Cortex of kidney (tissue), 1 donor: ENCODE measurements around the gene LIAS.
"Not testable (repeated sequence)": the region's sequence is repeated elsewhere in the genome, so short reads cannot be mapped to it uniquely, and the experiment has no call there.

ENCODE experiments used
- DNase-seq: peaks from one replicate; lab custom pipeline; 2025; lab: John Stamatoyannopoulos, UW

LIAS gene

GRCh38 chr4:39458505-39459300 is at the start of gene LIAS, which contains the start of gene RPL9:
LIAS (plus strand) TSS chr4:39459056; CDS start chr4:39459118, 62 bp downstream.
RPL9 (minus strand) TSS chr4:39458922; CDS start chr4:39458439, 483 bp downstream.
- peak; percentile 11 for DNase-seq

DNA sequence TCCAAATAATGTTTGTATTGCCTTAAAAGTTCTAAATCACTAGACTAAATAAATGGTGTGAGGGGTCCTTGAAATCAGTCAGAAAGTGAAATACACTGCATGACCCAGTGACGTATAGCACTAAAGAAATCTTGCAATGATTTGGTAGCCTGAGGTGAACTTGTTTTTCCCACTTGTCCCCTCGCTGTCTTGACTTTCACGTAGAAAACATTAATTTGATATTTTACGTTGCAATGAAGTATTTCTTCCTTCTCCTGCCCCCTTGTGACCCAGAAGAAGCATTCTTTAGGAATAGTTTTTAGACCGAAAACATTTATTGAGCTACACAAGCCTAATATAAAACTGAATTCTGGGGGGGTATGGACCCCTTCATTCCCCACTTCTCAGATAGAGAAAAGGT is 48.4 kb upstream of the LIAS start:
- DNase-seq = no peak

- not testable (repeated sequence) for DNase-seq
Measured at GRCh38 chr4:39411561-39411960, 47.3 kb upstream of the LIAS start.

DNA sequence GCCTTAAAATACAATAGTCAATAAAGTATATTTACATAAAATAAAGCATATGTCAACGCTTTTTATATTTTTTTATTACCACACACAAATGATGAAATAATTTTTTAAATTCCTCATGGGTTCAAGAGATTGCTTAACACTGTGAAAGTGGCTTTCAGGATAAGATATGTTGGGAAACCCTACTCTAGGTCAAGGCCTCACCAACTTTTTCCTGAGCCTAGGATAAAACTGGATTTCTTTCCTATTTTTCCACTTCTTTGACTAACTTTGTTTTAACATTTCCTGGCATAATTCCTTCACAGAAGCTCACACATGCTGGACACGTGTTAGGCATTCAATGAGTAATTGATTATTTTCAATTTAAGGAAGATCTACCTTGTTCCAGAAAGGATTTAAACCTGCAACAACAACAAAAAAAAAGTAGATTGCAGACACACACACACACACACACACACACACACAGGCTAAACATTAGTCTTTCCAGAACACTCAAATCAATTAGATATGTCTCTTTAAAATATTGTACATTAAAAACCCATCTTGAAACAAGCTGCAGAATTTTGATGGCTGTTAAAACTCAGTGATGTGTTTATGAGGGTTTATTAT is 43.1 kb upstream of the LIAS start:
- no peak for DNase-seq

GRCh38 chr4:39422247-39422646 is 36.6 kb upstream of the LIAS start:
- no peak for DNase-seq

DNA sequence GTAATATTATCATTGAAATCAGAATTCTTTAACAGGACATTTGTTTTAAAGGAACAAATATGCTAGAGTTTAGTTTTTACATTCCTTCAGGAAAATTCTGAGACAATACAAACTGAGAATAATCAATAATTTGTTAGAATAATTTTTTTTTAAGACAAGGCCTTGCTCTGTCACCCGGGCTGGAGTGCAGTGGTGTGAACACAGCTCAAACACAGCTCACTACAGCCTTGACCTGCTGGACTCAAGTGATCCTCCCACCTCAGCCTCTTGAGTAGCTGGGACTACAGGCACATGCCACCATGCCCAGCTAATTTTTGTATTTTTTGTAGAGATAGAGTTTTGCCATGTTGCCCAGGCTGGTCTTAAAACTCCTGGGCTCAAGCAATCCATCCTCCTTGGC is 33.6 kb upstream of the LIAS start:
- DNase-seq = not testable (repeated sequence)

DNA sequence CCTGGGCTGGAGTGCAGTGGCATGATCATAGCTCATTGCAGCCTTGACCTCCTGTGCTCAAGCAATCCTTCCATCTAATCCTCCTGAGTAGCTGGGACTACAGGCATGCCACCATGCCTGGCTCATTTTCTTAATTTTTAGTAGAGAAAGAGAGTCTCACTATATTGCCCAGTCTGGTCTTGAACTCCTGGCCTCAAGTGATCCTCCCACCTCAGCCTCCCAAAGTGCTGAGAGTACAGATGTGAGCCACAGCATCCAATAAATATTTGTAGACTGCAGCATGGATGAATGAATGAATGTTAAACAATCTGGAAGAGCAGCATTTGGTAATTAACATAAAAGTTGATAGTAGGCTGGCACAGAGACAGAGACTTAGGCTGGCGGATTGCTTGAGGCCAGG is 32.1 kb upstream of the LIAS start:
- DNase-seq = no peak

- no peak for DNase-seq
Measured at GRCh38 chr4:39427520-39428114, 31.2 kb upstream of the LIAS start.

DNA sequence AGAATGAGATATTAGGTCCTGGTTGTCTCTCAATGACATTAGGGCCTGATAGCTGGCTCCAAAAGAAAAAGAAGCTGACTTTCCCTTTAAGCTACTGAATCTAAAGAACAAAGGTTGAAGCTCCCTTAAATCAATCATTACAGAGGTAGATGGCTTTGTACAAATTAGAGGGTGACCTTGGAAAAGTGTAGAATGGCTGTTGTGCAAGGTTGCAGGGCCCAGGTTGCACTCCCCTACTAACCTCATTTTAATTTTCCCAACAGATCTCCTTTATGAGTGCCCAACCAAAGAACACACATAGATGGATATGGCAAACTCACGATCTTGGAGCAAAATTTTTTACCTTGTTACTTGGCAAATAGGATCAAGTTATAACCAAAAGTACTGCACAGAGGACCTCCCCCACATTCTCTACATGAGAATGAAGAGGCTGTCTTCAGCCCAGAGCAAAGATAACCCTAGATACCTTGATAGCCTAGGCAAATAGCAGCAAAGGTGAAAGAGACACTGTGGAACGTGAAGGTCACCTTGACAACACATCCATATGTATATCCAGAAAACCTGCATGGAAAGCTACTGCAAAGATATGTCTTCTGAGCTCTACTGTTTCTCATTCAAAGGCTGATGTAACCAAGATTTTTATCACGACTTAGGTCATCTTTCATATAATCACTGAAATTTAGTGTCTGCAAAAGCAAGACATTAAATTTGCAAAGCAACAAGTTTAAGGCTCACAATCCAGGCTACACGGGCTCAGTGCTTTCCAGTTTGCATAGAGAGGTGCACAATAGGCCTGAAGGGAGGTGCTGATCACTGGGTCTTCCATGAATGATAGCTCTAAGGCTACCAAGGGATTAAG is 29.2 kb upstream of the LIAS start:
- DNase-seq = no peak

DNA sequence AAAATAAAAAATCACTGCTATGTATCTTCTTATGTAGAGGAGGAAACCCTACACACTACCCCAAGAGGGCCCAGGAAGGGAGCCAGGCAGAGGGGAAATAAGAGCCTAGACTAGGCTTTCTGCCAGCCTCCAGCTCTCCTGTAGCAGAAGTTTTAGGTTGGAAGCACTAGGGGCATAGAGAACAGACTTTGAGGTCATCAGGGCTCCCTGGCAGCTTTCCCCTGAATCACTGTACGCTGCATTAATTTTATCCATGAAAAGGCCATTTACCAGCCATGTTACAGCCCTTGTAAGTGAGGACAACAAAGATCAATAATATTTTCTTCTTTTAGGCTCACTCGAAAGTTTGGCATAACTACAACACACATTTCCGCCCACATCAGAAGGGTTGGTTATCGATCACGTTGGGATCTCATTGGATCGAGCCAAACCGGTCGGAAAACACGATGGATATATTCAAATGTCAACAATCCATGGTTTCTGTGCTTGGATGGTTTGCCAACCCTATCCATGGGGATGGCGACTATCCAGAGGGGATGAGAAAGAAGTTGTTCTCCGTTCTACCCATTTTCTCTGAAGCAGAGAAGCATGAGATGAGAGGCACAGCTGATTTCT is 24.9 kb upstream of the LIAS start:
- no peak for DNase-seq

- no peak for DNase-seq
Measured at GRCh38 chr4:39435659-39436563, 22.9 kb upstream of the LIAS start.

- no peak for DNase-seq
Measured at GRCh38 chr4:39441593-39441992, 17.3 kb upstream of the LIAS start.

- no peak for DNase-seq
Measured at GRCh38 chr4:39442998-39443397, 15.9 kb upstream of the LIAS start.

DNA sequence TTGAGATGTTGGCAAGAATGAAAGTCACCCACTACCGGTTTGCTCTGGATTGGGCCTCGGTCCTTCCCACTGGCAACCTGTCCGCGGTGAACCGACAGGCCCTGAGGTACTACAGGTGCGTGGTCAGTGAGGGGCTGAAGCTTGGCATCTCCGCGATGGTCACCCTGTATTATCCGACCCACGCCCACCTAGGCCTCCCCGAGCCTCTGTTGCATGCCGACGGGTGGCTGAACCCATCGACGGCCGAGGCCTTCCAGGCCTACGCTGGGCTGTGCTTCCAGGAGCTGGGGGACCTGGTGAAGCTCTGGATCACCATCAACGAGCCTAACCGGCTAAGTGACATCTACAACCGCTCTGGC is 12.4 kb upstream of the LIAS start:
- no peak for DNase-seq

DNA sequence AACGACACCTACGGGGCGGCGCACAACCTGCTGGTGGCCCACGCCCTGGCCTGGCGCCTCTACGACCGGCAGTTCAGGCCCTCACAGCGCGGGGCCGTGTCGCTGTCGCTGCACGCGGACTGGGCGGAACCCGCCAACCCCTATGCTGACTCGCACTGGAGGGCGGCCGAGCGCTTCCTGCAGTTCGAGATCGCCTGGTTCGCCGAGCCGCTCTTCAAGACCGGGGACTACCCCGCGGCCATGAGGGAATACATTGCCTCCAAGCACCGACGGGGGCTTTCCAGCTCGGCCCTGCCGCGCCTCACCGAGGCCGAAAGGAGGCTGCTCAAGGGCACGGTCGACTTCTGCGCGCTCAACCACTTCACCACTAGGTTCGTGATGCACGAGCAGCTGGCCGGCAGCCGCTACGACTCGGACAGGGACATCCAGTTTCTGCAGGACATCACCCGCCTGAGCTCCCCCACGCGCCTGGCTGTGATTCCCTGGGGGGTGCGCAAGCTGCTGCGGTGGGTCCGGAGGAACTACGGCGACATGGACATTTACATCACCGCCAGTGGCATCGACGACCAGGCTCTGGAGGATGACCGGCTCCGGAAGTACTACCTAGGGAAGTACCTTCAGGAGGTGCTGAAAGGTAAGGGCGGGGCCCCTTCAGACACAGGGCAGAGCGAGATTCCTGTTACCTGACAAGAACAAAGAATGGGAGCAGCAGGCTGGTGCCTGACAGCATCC is 11.8 kb upstream of the LIAS start:
- DNase-seq = no peak

GRCh38 chr4:39450618-39451017 is 8.2 kb upstream of the LIAS start:
- no peak for DNase-seq

DNA sequence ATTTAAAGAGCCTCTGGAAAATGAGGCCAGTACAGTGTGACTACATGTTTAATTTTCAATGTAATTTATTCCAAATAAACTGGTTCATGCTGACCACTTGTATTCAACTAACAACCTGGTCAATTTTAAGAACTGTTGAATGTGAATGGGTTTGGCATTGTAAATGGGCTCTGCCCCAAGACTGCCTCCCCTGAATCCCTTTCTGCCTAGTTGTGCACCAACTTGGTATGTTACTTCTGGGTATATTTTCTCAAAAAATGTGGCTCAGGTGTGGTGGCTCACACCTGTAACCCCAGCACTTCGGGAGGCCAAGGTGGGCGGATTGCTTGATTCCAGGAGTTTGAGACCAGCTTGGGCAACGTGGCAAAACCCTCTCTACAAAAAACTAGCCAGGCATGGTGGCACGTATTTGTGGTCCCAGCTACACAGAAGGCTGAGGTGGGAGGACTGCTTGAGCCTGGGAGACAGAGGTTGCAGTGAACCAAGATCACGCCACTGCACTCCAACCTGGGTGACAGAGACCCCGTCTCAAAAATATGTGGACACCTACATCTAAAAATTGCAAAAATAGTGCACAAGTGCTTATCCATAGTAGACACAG is 7.3 kb upstream of the LIAS start:
- DNase-seq = no peak

DNA sequence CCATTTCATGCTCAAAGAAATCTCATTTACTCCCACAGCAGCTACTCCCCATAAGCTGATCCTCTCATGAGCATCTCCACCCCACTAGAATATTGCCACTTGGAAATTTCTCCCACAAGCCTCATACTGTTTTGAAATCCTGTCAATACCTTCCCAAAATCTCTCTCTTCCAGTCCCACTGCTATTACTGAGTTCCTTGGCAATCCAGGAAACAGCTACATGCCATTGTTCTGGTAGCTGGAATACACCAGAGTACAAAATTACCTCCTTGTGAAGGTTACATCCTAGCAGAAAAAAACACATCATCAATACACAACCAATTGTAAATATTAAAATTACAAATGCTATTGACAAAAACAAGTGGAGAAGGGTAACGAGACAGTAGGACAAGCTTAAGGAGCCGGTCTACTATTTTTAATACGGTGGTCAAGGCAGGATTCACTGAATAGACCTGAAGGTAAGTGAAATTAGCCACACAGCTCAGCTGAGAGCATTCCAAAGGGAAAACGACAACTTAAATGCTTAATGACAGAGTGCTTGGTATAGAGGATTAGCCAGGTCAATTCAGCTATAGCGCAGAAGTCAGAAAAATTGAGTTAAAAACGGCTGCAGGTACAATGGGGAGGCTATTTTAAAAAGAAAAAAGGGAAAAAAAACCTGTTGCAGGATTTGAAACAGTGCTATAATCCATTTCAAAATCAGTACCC is 6.5 kb upstream of the LIAS start:
- DNase-seq = no peak
